Midbrain (tissue), 1 donor: ENCODE measurements around the gene GP9.

Experiments used
- DNase-seq: peaks from one replicate; lab custom pipeline; 2025; lab: John Stamatoyannopoulos, UW

GP9 gene

DNA sequence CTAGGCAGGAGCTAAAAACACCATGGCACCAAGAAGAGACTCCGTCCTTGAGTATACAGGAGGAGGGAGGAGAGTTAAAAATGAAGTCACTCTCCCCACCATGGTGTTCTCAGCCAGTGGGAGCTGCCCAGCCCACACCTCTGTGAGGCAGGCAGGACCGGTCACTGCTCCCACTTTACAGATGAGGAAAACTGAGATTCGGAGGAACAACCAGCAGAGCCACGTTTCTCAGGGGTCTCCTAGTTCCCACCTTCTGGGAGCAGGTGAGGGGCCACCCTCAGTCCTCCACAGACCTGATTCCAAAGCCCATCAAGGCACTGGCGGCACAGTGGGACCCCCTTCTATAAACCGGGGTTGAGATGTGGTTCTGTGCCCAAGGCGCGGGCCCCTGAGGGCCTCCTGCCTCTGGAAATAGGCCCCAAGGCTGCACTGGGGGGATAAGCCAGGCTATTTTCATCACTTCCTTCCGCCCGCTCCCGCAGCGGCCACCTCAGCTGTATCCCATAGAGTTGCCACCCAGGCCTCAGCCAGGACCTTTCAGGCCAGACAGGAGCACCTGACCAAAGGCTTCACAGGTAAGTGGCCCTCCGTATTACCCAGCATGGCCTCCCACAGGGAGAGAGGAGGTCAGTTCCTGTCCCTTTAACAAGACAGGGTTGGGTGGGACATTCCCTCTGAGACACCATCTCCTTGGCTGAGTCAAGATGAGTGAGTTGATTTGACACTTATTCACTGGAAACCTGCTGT, at the start of gene GP9:
Gene GP9 (plus strand): TSS at position 504 of the 747 bp plus-strand sequence. CDS start 961 bp downstream, outside the sequence.
- no peak for DNase-seq

DNA sequence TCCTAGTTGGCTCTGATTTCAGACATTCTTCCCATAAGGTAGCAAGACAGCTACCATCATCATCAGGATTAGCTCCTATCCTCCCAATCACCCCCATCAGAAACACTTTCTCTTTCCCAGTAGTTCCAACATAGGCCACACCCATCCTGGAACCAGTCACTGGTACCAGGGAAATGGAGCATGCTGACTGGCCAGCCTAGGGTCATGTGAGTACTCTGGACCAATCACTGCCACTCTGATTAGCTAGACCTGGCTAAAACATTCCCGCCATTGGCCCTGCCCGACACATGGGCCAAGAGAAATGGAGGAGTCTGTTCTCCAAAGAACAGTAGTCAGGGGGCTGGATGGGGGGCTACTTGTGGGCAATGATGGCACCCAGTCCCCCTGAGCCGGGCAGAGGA, 47.1 kb upstream of the GP9 start:
- no peak for DNase-seq

DNA sequence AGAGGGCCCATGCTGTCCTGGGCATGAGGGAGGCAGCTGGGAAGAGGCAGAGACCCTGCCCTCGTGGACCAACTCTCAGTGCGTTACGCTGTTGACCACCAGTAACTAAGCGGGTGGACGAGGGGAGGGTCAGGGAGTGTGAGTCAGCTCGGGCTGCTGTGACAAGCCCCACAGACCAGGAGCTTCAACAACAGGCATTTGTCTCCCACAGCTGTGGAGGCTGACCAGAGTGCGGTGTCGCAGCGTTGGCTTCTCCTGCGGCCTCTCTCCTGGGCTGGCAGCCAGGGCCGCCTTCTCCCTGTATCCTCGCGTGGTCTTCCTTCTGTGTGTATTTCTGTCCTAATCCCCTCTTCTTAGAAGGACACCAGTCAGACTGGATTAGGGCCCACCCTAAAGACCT, 46.4 kb upstream of the GP9 start:
- DNase-seq, result peak; percentile 24

DNA sequence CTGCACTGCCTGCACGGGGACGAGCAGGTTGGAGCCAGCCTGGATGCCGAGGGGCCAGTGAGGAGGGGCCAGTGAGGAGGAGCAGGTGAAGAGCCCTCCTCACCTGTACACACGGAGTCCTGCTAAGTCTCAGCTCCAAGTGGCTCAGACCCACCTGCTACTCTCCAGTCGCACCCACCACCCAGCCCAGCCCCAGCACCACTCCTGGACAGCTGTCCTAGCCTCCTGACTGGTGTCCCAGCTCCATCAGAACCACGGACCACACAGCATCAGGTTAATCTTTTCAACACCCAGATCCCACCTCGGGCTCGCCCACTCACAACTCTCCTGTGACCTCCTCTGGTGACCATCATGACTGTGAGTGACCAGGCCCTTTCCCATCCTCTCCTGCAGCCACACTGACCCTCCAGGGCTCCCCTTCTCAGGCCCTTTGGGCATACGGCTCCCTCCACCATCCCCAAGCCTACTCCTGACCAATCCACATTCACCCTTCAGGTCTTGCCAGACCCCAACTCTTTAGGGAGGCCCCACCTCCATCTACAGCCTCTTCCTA, 45.7 kb upstream of the GP9 start:
- no peak for DNase-seq

DNA sequence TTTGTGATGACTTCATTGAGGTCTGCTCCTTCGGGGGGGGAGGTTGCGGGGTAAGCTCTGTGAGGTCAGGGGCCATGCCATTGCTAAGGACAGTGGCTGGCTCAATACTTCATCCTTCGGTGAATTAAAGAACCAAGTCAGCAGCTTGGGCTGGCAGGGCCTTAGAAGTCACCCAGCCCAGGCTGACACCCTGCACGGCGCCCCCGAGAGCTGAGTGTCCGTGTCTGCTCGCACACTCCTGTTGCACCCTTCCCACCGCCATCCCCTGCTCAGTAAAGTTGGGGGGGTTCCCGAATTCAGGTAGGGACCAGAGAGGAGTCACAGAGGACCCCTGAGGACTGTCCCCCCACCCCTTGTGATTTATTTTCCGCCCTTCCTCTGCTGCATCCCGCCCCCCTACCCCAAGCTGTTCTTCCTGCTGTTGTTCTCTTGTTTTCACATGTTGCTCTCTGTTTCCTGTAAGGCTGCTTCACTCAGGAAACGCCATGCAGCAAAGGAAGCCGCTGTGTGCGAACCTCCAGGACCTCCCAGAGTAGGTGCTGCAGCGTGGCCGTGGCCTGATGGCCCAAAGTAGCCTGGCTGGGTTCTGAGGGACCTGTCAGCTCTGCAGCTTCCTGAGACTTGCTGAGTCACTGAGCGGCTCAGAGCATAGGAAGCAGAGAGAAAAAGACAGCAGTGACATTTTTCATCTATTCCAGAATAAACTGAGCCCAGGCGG, 45.0 kb upstream of the GP9 start:
- no peak for DNase-seq

DNA sequence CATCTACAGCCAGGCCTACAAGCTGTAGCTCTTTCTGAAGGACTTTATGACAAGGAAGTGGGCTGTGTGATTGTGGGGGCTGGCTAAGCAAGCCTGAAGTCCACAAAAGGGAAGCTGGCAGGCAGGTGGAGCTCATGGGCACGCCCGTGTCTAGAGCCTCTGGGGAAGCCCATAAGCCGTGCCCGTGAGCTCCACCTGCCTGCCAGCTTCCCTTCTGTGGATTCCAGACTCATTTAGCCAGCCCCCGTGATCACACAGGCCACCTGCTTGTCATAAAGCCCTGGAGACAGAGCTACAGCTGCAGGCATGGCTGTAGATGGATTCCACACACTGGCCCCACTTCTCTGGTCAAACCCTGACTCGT, 44.2 kb upstream of the GP9 start:
- no peak for DNase-seq

DNA sequence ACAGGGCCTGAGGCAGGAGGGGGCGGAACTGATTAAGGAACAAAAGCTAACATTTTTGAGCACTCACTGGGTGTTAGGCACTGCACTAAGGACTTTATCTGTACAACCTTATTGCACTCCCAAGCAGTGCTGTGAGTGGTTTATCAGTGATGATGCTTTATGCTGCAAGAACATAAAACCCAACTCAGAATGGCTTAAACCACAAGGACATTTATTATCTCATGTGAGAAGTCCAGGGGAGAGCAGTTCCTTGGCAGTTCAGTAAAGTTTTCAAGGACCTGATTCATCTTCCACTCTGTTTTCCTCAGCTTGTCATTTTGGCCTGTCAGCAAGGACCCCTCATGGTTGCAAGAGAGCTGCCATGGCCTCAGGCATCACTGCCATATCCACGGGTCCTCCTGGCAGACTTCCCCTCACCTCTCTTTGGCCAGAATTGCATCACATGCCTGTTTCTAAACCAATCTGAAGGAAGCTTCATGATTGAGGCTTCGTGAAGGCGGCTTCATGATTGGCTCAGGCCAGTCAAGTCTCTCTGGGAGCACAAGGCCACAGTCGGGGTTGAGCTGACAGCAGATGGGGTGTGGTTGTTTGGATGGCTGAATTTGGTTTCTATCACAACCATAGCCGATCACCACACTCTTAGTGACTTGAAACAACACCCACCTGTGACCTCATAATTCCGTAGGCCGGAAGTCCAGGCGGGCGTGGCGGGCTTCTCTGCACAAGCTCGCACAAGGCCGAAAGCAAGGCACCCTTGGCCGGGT, 43.7 kb upstream of the GP9 start:
- DNase-seq, result no peak

DNA sequence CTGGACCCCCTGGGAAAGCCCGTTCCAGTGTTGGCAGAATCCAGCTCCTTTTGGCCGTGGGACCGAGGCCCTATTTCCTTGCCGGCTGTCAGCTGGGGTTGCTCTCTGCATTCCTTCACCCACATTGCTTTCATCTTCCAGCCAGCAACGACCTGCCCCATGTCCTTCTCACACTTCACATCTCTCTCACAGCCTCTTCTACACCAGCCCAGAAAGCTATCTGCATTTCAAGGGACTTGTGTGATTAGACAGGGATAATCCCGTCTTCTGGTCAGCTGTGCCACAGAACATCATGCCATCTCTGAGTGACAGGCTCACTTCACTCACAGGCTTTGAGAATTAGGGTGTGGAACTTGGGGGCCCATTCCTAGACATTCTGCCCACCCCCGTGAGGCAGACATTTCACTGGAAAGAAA, 43.1 kb upstream of the GP9 start:
- DNase-seq, result no peak

DNA sequence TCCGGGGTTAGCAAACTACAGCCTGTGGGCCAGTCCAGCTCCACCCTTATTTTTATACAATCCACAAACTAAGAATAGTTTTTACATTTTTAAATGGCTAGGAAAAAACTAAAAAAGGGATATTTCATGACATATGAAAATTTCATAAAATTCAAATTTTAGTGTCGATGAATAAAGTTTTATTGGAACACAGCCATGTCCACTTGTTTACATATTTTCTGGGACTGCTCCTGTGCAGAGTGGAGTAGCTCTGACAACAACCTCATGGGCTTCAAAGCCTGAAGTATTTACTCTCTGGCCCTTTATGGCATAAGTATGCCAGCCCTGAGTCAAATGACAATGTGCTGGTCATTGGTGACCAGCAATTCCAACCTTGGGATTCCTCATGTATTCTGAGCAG, 42.3 kb upstream of the GP9 start:
- no peak for DNase-seq

DNA sequence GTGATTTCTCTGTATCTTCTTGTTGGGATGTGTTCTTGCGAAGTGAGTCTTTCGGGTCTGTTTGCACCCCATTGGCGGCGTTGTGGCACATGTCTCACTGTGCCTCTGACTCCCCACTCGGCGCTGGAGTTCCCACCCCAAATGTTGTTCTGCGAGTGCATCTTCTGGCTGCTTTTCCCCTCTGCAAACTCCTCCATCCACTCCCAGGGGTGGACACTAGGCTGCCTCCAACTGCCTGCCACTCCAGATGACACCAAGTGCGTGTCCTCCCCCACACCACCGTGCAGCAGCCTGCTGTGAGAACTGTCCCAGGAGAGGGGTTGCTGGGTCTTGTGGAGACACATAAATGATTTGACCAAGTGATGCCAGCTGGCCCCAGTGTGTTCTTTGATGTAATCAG, 41.8 kb upstream of the GP9 start:
- DNase-seq, result no peak

DNA sequence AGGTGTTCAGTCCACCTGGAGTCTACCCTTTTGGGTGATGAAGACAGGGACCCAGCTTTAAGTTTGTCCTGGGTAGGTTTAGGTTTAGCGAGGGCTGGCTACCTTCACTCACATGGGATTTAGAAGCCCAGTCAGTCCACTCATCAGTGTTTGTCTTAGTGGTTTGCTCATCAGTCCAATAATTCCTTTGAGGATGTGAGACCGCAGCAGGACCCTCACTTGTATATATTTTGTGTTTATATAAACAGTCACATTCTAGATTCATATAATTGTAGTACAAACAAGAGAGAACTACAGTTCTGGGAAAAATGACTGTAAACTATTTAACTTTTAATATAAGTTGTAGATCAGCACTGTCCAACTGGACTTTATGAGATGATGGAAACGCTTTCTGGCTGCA, 41.3 kb upstream of the GP9 start:
- no peak for DNase-seq

DNA sequence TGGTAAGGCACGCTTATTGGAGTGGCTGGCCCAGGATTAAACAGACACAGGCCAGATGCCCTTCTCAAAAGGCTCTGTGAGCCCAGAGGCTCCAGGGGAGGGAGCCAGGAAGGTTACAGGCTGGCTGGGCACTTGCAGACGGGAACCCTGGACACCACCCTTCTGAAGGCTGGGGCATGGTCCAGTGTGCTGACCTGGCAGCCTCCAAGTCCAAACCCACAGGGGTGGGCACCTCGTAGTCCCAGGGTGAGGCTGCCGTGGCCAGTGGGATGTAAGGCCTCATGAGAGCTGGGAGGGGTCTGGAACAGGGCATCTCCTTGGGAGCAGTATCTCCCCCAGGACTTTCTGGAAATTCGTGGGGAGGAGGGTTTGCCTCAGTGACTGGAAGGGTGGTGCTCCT, 39.9 kb upstream of the GP9 start:
- no peak for DNase-seq

DNA sequence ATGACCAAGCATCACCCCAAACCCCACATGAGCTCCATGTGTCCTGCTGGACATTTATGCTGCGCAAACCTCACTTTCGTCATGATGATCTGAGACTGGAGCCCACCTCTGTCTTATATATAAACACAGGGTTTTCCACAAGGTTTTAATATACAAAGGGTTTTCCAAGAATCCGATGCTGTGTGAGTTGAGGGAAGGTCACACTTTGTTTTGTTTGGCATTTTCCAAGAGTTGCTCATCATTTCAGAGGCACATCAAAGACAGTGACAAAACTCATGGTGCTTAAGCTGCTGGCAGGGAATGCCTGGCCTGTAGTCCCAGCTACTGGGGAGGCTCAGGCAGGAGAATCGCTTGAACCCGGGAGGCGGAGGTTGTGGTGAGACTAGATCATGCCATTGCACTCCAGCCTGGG, 39.4 kb upstream of the GP9 start:
- no peak for DNase-seq

DNA sequence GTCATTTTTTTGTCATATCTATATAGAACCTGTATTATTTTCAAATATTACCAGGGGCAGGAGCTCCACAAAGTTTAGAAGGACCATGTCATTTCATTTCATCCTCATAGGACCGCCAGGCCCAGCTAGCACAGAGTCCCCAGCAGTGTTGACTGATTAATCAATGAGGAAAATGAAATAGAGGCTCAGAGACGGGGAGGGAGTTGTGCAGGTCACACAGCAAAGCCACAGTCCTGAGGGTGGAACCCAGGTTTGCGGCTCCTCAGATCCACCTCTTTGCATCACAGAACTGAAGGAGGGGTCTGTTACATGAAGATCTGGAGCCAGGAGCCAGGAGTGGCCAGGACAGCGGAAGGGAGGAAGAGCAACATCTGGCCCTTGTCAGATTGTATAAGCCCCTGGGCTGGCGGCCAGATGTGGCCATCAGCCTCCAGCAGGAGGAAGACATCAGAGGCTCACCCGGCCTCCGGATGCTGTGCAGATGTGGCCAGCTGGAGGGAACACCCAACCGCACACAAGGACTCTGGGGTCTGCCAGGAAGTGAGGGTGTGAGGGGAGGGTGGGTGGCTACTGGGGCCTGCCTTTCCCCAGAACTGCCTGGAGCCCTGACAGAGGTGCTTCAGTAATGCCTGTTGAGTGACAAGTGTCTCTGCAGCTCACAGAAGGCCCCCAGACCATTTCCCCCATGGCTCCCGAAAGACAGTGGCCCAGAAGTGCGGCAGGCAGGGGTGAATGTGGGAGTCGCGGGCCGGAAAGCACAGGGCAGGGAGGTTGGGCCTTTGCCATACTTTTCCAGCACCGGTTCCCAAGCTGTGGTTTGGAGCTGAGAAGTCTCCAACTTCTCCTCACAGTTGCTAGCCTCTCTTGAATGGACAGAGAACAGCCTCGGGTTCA, 38.2 kb upstream of the GP9 start:
- DNase-seq, result no peak

DNA sequence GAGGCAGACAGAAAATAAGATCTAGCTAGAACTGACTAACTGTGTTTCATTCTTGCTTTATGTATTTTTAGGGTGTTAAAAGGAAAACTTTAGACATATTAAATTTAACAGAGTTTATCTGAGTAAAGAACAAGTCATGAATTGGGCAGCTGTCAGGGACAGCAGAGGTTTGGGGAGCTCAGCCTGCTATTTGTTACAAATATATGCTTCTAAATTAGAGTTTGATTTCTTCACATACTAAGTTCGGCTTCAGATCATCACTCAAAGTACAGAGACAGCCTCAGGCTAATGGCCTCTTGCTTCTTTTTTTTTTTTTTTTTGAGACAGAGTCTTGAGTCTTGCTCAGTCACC, 37.6 kb upstream of the GP9 start:
- DNase-seq, result no peak

DNA sequence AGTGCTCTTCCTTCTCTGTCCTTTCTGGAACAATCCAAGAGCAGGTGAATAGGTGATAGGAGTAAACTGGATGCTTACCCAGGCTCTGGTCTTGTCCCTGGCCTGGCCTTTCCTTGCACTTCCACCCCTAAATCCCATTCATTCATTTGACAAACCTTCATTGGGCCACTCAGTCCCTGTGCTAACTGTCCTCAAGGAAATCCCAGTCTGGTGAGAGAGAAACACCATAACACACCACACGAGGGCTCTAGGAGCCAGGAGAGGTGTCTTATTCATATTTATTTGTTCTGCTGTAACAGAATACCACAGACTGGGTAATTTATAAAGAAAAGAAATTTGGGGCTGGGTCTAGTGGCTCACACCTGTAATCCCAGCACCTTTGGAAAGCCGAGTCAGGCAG, 36.7 kb upstream of the GP9 start:
- DNase-seq, result no peak

DNA sequence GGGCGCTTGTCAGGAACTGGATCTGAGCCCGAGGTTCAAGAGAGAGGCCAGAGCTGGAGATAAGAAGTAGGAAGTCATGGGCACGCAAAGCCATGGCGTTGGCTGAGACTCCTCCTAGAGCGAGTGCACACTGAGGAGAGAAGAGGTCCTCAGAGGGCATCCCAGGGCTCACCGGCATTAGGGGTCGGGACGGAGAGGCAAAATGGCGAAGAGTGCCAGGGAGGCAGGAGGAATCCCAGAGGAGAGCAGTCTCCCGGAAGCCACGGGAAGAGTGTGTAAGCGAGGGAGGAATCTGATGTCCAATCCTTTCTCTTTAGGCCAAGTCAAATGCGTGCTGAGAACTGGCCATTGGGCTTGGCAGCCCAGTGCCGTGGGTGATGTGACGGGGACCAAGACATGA, 35.5 kb upstream of the GP9 start:
- DNase-seq, result no peak

DNA sequence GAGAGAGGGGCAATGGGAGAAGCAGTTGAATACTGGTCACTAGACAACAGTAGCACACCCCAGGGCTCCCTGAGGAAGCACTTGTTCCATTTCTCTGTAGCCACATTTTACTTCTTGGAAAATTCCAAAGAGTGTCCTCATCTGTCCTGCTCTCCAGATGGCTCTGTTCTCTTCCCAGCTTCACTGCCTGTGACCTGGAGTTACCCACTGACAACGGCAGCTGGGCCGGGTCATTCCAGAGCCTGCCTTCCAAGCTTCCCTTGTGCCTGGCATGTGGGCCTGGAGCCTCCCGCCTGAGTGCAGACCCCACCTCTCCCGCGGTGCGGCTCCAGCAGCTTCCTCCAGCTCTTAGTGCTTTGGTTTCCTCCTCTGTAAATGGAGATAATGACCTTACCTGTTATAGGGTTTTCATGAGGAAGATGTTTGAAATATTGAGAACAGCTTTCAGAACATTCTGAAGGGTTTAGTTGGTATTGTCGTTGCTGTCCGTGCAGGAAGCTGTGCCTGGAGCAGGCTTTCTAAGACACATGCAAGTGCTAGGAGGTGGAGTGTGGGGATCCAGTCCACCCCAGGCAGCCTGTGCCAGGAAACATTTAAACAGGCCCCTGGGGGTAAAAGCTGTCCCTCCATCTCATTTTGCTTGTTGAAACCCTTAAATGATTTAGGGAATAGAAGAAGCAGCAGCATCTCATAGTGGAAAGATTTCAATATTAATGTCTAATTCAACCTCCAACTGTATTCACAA, 34.7 kb upstream of the GP9 start:
- no peak for DNase-seq

DNA sequence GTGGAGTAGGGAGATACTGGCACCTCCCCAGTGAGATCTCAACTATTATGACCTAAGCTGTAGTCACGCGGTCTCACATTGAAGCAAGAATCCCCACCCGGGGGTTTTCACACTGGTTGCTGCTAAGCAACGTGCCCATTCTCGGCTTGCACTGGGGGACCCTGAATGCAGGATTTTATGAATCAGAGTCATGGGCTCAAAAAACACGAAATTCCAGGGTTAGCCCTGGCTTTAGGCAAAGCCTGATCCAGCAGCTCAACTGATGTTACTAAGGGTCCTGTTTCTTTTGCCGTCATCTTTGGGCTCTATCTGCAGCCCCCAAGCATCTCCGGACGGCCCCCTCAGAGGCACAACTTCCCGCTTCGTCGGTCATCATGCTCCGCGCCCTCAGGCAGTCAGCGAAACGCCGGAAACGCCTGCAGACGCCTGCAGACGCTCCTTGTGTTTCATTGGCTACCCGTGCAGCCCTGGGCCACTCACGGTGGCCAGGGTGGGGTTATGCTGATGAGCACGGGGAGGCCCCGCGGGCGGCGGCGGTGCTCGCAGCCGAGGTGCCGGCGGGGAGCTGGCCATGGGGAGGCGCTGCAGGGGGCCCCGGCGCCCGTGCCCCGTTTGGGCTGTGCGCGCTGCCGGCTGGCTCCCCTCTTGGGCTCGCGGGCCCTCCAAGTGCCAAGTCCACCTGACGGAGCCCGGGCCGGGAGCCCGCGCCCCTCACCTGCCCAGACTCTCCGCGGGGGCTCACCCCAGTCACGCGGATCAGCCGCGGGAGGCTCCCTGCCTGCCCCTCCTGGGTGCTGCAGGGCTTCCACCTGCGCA, 33.6 kb upstream of the GP9 start:
- DNase-seq, result peak; percentile 82

DNA sequence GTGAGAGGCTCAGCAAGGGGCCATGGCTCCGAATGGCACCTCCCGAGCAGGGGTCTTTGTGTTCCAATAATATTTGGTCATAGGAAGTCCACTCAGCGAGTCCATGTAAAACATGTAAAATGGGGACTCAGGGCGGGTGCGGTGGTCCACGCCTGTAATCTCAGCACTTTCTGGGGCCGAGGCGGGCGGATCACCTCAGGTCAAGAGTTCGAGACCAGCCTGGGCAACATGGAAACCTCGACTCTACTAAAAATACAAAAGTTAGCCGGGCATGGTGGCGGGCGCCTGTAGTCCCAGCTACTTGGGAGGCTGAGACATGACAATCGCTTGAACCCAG, 33.1 kb upstream of the GP9 start:
- no peak for DNase-seq
